GM21381 (cell line): Measurements from ENCODE around the gene LOXHD1.

ENCODE experiments used
- ATAC-seq: cut with Tn5 transposase; IDR thresholded peaks from one replicate; pipeline ENCODE4 v1.9.1; 2021; ENCODE audit warnings: mild to moderate bottlenecking, moderate library complexity; ENCODE audit not compliant: unreplicated experiment

LOXHD1 gene

GRCh38 chr18:46630160-46630559 lies 26.9 kb downstream of the LOXHD1 start:
- ATAC-seq, result no peak

GRCh38 chr18:46629361-46629760 lies 27.7 kb downstream of the LOXHD1 start:
- ATAC-seq, result no peak

DNA sequence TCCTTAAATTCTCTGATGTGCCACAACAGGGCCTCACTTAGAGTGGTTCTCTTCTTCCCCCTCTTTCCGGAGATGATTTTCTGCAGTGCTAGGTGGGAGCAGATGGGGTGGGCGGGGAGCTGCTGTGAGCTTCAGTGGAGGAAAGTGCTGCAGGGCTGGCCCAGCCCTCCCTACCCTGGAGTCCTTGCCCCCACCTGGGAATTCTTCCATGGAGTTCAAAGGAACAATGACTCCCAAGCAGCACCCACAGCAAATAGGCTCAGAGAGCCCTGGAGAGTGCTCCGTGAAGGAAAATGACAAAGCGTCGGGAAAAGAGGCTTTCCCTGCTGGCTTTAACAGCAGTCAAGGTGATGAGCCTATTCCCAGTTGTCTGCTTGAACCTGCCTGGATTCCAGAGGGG lies 28.8 kb downstream of the LOXHD1 start:
- ATAC-seq, result no peak

DNA sequence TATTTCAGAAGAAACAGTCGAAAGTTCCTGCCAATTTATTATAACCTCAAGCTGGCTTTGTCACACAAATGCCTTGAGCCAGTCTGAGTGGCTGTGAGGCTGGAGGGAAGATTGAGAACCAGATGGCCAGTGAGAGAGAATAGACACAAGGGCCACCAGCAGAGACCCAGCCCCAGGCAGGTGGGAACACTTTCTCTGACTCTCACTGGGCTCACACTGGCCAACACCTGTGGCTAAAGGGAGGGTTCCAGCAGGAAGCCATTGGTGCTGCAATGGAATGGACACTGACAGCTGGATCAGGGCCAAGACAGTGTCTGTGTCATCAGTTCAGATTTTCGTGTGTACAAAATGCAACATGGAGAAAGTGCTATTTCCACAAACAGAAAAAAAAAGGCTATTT lies 29.9 kb downstream of the LOXHD1 start:
- no peak for ATAC-seq

GRCh38 chr18:46625069-46625468 lies 32.0 kb downstream of the LOXHD1 start:
- ATAC-seq, result no peak

GRCh38 chr18:46624127-46624526 lies 32.9 kb downstream of the LOXHD1 start:
- no peak for ATAC-seq

- ATAC-seq, result no peak
Measured at GRCh38 chr18:46623541-46623940, 33.5 kb downstream of the LOXHD1 start.

DNA sequence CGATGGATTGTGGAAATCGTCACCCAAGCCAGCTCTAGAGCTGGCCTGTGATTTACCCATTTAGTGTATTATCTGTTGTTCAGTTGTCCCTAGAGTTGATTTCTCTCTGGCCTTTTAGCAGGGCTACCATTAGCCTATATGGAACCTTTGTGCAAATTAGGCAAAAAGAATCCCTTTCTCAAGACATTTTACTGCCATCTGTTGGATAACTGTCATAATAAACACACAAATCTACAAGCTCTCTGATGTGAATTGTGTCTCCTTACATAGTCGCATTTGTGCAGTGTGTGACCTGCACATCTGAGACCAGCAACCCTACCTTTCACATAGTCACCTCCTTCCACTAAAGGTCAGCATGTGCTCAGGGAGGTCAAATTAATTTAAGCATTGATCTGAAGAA lies 34.0 kb downstream of the LOXHD1 start:
- no peak for ATAC-seq

DNA sequence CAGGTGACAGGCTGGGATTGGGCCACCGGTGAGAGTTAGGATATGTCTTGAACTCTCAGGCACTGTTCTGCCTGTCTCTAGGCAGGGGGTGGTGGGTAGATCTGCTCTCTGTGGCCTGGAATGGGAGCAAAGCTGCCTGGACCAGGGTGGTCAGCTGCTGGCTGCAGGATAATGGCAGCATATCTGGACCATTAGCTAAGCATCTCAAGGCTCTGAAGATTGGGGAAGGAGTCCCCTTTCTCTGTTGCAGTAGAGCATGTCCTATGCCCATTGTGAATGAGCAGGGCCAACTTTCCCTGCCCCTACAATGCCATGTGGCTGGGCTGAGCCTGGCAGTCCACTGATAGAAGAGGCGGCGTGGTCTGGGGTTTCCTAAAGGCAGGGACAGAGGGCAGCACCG lies 34.6 kb downstream of the LOXHD1 start:
- no peak for ATAC-seq

DNA sequence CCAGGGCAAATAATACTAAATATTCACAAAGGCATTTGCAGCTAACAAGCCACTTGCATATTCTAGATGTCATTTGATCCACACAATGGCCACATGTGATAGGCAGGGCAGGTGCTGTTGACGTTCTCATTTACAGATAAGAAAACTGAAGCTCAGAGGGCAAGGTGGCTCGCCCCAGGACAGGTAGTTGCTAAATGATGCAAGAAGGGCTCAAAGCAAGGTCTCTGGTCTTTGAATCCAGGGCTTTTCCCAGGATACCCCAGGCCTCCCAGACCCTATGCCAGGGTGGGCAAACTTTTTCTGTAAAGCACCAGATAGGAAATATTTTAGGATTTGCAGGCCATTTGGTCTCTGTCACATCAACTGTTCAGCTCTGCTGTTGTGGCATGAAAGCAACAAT lies 35.1 kb downstream of the LOXHD1 start:
- no peak for ATAC-seq

GRCh38 chr18:46621111-46621766 lies 35.8 kb downstream of the LOXHD1 start:
- ATAC-seq, result no peak

DNA sequence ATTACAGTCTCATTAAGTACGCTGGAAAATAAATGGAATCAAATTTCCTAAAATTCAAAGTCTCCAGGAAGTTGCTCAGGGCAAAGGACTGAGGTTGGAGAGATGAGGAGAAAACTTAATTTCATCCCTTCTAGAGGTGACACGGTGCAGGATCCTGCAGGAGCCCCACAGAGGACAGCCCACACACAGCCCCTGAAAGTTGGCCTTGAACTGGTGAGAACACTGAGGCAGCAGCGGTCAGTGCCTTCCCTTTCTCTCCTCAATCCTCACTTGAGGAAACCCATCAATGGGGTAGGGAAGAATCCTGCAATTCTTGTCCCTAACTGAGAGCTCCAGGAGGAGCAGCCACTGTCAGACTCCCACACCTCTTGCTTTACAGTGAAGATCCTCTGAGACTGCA lies 37.5 kb downstream of the LOXHD1 start:
- ATAC-seq, result no peak

DNA sequence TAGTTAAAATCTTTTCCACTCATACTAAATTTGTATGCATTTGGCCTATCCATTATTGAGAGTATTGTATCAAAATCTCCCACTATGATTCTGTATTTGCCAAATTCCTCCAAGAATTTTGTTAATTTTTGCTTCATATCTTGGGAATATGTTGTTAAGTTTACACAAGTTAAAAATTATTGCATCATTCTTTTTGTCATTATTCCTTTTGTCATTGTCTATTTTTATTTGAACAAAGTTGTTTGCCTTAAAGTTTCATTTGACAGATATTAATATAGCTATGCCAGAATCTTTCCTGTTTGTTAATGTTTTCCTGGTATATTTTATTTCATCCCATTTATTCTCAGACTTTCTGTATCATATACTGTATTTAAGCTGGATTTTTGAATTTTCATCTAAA lies 41.3 kb downstream of the LOXHD1 start:
- no peak for ATAC-seq

- ATAC-seq, result no peak
Measured at GRCh38 chr18:46609048-46609447, 48.0 kb downstream of the LOXHD1 start.

DNA sequence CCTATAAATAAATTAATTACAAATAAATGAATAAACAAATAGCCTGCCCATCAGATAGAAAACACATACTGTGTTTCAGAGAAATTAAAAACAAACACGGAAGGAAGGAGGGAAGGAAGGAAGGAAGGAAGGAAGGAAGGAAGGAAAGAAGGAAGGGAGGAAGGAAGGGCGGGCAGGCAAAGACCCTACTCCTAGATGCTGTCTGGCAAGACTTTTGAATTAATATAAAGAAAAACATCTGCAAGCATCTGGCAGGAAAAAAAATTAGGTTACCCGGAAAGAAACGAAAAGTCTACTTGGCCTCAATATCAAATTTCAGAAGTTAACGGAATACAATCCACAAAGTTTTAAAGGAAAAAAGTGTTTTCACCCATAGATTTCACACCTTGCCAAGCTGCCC lies 49.1 kb downstream of the LOXHD1 start:
- ATAC-seq, result no peak

GRCh38 chr18:46601141-46601805 lies 55.7 kb downstream of the LOXHD1 start:
- ATAC-seq, result no peak

GRCh38 chr18:46596119-46596518 lies 60.9 kb downstream of the LOXHD1 start:
- no peak for ATAC-seq

- ATAC-seq, result no peak
Measured at GRCh38 chr18:46591783-46592391, 65.1 kb downstream of the LOXHD1 start.

- ATAC-seq, result no peak
Measured at GRCh38 chr18:46590103-46590502, 66.9 kb downstream of the LOXHD1 start.

DNA sequence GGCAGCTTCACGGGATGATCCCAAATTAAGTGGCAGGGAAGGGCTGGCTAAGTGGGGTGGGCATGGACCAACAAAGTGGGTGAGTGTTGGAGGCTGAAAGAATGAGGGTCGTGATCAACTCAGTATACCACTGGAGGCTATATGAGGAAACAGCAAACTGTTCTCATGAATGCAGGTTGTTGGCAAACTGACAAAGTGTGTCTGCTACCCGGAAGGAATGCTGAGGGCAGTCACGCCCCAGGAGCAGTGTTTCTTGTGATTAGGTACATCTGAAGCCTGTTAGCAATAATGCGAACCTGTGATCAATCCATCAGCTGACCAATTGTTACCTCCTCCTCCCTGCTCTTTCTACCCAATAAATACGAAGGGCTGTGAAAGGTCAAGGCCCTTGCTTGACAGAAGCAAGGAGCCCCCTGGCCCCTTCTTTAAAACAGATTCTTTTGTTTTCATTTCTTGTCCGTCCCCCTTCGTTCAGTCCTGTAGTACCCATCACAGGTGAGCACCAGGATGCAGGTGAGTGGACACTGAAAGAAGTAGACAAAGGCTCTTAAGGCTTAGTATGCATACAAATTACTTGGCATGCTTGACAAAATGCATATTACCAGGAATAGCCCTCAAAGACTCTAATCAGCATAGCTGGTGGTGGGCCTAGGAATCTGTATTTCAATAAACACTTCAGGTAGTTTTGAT lies 67.9 kb downstream of the LOXHD1 start:
- no peak for ATAC-seq

- no peak for ATAC-seq
Measured at GRCh38 chr18:46587600-46587999, 69.4 kb downstream of the LOXHD1 start.

GRCh38 chr18:46583711-46584110 lies 73.3 kb downstream of the LOXHD1 start:
- no peak for ATAC-seq
